ENCODE results near the gene ATP5F1D.
A peak's percentile ranks its signal among the peaks of the same experiment; 100 is the strongest.

The ATP5F1D gene

GRCh38 chr19:1274852-1275259, 33.3 kb downstream of the ATP5F1D start:
- TF ChIP-seq POLR2A (IDR thresholded peaks at IDR 0.05; ENCODE audit: low read length), result no peak
- TF ChIP-seq GATA1 (IDR thresholded peaks at IDR 0.05; ENCODE audit: low read depth, low read length), result no peak
- DNase-seq, result no peak

- DNase-seq, result peak; percentile 98
- TF ChIP-seq GATA1 (IDR thresholded peaks at IDR 0.05; ENCODE audit: low read depth, low read length) (no peak), POLR2A (IDR thresholded peaks at IDR 0.05; ENCODE audit: low read length) (peak; percentile 93)
Observed at GRCh38 chr19:1275260-1275975, 33.9 kb downstream of the ATP5F1D start, which contains the start of gene FAM174C. TSS of gene FAM174C (plus strand) at chr19:1275530. CDS start at chr19:1275550, 20 bp downstream.

- no peak for TF ChIP-seq POLR2A (IDR thresholded peaks at IDR 0.05; ENCODE audit: low read length)
- TF ChIP-seq GATA1 (IDR thresholded peaks at IDR 0.05; ENCODE audit: low read depth, low read length), result no peak
- DNase-seq, result no peak
Observed at GRCh38 chr19:1275976-1276627, 34.6 kb downstream of the ATP5F1D start.

GRCh38 chr19:1276628-1277022, 35.1 kb downstream of the ATP5F1D start:
- TF ChIP-seq POLR2A (IDR thresholded peaks at IDR 0.05; ENCODE audit: low read length) (no peak), GATA1 (IDR thresholded peaks at IDR 0.05; ENCODE audit: low read depth, low read length) (no peak)
- DNase-seq, result no peak

GRCh38 chr19:1277061-1277460, 35.5 kb downstream of the ATP5F1D start:
- no peak for DNase-seq
- TF ChIP-seq GATA1 (IDR thresholded peaks at IDR 0.05; ENCODE audit: low read depth, low read length), result no peak
- no peak for TF ChIP-seq POLR2A (IDR thresholded peaks at IDR 0.05; ENCODE audit: low read length)

- no peak for DNase-seq
- TF ChIP-seq GATA1 (IDR thresholded peaks at IDR 0.05; ENCODE audit: low read depth, low read length) (no peak), POLR2A (IDR thresholded peaks at IDR 0.05; ENCODE audit: low read length) (no peak)
Observed at GRCh38 chr19:1278074-1278473, 36.5 kb downstream of the ATP5F1D start.

GRCh38 chr19:1278713-1279660, 37.4 kb downstream of the ATP5F1D start:
- TF ChIP-seq POLR2A (IDR thresholded peaks at IDR 0.05; ENCODE audit: low read length) (no peak), GATA1 (IDR thresholded peaks at IDR 0.05; ENCODE audit: low read depth, low read length) (no peak)
- DNase-seq, result no peak

- DNase-seq, result peak; percentile 83 to 91
- TF ChIP-seq POLR2A (IDR thresholded peaks at IDR 0.05; ENCODE audit: low read length) (no peak), GATA1 (IDR thresholded peaks at IDR 0.05; ENCODE audit: low read depth, low read length) (no peak)
Observed at GRCh38 chr19:1279782-1280341, 38.3 kb downstream of the ATP5F1D start.

GRCh38 chr19:1280636-1281568, 39.4 kb downstream of the ATP5F1D start:
- DNase-seq, result no peak

GRCh38 chr19:1281569-1282287, 40.2 kb downstream of the ATP5F1D start:
- DNase-seq, result no peak
- TF ChIP-seq POLR2A (IDR thresholded peaks at IDR 0.05; ENCODE audit: low read length), result no peak
- no peak for TF ChIP-seq GATA1 (IDR thresholded peaks at IDR 0.05; ENCODE audit: low read depth, low read length)

More at GRCh38 chr19:1280636-1281568, 39.4 kb downstream of the ATP5F1D start:
- no peak for TF ChIP-seq GATA1 (IDR thresholded peaks at IDR 0.05; ENCODE audit: low read depth, low read length)
- no peak for TF ChIP-seq POLR2A (IDR thresholded peaks at IDR 0.05; ENCODE audit: low read length)

GRCh38 chr19:1282588-1283206, 41.1 kb downstream of the ATP5F1D start:
- no peak for DNase-seq
- TF ChIP-seq POLR2A (IDR thresholded peaks at IDR 0.05; ENCODE audit: low read length) (no peak), GATA1 (IDR thresholded peaks at IDR 0.05; ENCODE audit: low read depth, low read length) (no peak)

Measured in erythroblast (primary cell).